ENCODE results near the gene DLGAP1.

DNA sequence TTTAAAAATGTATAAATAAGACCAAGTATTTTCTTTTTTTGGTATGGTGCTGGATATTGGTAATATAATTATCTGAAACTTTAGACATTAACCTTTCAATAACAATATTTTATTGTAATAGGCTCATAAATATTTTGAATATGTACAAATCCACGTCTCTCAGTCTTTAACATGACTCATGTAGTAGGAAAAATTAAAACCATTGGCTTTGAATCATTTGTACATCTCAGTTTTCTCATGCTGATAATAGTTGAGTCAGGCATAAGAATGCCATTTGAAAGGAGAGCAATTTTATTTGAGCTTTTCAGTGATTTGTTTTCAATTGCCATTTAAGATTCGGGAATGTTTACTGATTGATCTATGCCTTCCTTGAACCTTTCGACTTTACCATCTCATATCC lies 640.3 kb downstream of the DLGAP1 start:
- TF ChIP-seq, protein P1, sequence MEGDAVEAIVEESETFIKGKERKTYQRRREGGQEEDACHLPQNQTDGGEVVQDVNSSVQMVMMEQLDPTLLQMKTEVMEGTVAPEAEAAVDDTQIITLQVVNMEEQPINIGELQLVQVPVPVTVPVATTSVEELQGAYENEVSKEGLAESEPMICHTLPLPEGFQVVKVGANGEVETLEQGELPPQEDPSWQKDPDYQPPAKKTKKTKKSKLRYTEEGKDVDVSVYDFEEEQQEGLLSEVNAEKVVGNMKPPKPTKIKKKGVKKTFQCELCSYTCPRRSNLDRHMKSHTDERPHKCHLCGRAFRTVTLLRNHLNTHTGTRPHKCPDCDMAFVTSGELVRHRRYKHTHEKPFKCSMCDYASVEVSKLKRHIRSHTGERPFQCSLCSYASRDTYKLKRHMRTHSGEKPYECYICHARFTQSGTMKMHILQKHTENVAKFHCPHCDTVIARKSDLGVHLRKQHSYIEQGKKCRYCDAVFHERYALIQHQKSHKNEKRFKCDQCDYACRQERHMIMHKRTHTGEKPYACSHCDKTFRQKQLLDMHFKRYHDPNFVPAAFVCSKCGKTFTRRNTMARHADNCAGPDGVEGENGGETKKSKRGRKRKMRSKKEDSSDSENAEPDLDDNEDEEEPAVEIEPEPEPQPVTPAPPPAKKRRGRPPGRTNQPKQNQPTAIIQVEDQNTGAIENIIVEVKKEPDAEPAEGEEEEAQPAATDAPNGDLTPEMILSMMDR (IDR thresholded peaks at IDR 0.05; ENCODE audit: poor library complexity, severe bottlenecking): no peak
- TF ChIP-seq, protein P2, sequence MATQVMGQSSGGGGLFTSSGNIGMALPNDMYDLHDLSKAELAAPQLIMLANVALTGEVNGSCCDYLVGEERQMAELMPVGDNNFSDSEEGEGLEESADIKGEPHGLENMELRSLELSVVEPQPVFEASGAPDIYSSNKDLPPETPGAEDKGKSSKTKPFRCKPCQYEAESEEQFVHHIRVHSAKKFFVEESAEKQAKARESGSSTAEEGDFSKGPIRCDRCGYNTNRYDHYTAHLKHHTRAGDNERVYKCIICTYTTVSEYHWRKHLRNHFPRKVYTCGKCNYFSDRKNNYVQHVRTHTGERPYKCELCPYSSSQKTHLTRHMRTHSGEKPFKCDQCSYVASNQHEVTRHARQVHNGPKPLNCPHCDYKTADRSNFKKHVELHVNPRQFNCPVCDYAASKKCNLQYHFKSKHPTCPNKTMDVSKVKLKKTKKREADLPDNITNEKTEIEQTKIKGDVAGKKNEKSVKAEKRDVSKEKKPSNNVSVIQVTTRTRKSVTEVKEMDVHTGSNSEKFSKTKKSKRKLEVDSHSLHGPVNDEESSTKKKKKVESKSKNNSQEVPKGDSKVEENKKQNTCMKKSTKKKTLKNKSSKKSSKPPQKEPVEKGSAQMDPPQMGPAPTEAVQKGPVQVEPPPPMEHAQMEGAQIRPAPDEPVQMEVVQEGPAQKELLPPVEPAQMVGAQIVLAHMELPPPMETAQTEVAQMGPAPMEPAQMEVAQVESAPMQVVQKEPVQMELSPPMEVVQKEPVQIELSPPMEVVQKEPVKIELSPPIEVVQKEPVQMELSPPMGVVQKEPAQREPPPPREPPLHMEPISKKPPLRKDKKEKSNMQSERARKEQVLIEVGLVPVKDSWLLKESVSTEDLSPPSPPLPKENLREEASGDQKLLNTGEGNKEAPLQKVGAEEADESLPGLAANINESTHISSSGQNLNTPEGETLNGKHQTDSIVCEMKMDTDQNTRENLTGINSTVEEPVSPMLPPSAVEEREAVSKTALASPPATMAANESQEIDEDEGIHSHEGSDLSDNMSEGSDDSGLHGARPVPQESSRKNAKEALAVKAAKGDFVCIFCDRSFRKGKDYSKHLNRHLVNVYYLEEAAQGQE (IDR thresholded peaks at IDR 0.05; ENCODE audit: borderline replicate concordance): no peak
- TF ChIP-seq TAF1 (IDR thresholded peaks at IDR 0.05; ENCODE audit: low read depth) (no peak), SMC3 (conservative IDR thresholded peaks at IDR 0.05; ENCODE audit: poor library complexity) (no peak), EZH2 (IDR thresholded peaks at IDR 0.05; ENCODE audit: borderline replicate concordance, insufficient read depth, low read length, poor library complexity, severe bottlenecking) (no peak), POLR2AphosphoS5 (IDR thresholded peaks at IDR 0.05) (no peak)

Measured in neural cell (in vitro differentiated cells).